Stimulated activated CD4-positive, alpha-beta T cell treated with anti-CD3 and anti-CD28 coated beads, Interleukin-12 subunit alpha, Interleukin-12 subunit beta, amount 100 ng/mL, for 4 hours (primary cell): ENCODE results near the gene LRRC26.

ENCODE experiments used
- DNase-seq: peaks from one replicate; pipeline ENCODE4 v3.0.0-alpha.2; 2020

The LRRC26 gene

DNA sequence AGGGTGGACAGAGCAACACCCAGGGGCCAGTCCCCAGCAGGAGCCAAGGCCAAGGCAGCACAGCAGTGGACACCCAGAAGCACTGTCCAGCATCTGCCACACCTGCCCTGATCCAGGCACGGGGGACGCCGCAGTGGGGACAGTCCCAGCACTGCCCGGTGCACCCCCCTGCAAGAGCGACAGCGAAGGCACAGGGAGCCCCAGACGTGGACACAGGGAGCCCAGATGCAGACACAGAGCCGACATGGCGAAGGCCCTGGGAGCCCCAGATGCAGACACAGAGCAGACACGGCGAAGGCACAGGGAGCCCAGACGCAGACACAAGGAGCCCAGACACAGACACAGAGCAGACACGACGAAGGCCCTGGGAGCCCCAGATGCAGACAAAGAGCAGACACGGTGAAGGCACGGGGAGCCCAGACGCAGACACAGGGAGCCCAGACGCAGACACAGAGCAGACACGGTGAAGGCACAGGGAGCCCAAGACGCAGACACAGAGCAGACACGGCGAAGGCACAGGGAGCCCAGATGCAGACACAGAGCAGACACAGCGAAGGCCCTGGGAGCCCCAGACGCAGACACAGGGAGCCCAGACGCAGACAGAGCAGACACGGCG is 14.2 kb upstream of the LRRC26 start:
- DNase-seq: no peak

DNA sequence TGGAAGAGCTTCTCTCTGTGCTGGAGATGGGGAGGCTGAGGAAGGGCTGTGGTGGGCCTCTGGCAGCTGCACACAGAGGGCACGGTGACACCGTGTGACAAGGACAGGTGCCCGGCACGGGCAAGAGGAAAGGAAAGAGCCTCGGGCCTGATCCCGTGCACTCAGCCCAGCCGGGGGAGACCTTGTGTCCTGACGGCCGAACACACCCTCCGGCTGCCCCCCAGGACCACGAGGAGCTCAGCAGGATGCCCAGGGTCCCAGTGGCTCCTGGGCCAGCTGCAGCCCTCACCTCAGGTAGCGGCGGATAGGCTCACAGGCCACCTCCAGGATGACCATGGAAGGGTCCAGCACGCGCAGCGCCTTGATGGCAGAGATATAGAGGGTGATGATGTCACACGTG is 13.0 kb upstream of the LRRC26 start:
- no peak for DNase-seq

DNA sequence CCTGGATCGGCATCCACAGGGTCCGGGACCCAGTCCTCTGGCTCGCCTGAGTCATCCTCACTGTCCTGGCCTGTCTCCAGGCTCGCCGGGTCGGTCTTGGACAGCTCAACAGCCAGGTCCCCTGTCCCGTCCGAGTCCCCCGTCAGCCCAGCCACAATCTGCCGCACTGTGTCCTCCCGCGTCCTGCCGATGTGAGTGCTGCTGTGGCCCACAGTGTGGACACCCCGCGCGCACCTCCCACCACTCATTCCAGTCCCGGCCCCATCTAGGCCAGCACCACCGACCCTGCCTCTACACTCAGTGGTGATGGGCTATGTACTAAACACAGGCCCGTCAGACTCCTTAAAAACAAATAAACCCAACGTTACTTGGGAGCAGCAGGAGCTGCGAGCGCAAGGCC is 11.8 kb upstream of the LRRC26 start:
- DNase-seq: no peak

DNA sequence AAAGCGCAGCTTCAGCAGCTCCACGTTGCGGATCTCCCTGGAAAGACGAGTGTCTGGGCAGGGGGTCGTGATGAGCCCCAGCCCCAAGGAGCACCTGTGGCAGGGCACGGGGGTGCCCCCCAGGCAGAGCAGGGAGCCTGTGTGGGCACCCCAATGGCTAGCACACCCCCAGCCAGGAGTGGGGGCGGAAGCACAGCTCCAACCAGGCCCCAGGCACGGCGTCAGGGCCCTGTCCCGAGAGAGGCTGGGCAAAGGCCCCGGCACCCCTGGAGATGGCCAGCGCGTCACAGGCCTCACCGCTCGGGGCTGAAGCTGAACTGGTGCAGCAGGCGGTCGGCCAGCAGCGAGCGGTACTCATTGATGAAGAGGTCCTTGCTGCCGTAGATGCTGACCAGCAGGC is 10.6 kb upstream of the LRRC26 start:
- no peak for DNase-seq

DNA sequence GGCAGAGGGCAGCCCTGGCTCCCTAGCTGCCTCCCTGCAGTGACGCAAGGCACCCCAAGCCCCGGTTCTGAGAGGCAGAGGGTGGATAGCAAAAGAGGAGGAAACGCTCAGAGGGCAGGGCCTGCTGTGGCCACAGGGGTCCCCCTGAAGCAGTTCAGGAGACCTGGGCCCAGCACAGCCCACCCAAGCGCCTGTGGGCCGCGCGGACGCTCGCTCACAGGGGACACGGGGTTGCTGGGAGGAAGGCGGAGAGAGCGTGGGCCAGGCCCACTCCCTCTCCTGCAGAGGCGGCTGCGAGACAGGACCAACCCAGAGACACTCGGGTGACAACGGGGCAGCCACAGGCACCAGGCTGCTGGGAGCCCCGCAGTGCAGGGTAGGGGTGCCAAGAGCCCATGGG is 9.9 kb upstream of the LRRC26 start:
- DNase-seq: no peak

DNA sequence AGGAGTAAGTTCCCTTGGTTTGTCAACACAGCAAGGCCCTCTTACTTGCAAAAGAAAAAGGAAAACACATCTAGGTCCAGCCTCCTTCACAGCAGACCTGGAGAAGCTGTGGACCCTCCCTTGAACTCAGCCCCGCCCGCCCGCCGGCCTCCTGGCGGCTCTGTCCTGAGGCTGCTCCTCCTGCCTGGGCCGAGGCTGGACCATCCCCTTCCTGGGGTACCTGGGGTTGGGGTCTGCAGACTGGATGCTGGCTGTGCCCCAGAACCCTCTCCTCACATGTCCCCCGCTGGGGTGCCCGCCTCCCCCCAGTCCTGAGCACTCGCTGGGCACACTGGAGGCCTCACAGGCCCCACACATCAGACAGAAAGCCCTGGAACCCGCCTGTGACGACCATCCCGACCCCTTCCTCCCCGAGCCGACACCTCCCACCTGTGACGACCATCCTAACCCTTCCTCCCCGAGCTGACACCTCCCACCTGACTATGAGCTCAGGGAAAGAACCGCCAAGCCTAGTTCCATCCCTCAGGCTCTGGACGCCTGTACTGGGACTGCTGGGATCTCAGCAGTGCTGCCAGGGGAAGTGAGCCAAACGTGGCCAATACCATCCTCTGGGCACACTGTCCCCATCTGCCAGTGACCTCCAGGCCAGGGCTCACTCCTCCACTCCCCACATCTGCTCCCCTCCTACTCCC is 9.2 kb upstream of the LRRC26 start:
- no peak for DNase-seq

DNA sequence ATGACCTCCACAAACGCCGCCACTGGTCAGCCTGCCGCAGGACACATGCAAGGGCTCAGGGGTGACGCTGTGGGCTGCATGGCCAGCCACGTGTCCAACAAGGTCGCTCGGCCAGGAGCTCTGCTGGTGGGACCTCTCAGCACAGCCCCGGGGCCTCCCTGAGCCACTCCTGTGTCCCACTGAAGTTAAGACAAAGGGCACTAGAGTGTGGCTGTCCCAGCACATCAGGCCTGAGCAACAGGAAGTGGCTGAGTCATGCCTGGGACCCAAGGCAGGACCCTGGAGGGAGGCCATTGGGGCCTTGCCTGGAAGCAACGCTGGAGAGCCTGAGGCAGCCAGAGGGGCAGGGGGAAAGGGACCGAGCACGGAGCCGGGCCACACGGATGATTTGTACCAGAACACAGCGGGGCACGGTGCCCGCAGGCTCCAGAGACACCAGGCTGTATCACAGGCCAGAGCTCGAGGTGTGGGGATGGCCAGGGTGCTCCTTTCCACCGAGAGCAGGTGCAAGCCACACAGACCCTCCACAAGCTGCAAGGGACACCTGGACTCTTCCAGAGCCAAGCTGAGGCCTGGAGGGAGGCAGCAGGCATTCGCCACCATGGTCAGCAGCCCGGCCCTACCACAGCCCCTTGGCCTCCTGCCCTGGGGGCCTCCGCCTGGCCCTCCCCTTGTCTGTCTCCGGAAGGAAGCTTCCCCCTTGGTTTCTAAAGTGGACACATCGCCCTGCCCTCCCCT is 8.5 kb upstream of the LRRC26 start:
- no peak for DNase-seq

DNA sequence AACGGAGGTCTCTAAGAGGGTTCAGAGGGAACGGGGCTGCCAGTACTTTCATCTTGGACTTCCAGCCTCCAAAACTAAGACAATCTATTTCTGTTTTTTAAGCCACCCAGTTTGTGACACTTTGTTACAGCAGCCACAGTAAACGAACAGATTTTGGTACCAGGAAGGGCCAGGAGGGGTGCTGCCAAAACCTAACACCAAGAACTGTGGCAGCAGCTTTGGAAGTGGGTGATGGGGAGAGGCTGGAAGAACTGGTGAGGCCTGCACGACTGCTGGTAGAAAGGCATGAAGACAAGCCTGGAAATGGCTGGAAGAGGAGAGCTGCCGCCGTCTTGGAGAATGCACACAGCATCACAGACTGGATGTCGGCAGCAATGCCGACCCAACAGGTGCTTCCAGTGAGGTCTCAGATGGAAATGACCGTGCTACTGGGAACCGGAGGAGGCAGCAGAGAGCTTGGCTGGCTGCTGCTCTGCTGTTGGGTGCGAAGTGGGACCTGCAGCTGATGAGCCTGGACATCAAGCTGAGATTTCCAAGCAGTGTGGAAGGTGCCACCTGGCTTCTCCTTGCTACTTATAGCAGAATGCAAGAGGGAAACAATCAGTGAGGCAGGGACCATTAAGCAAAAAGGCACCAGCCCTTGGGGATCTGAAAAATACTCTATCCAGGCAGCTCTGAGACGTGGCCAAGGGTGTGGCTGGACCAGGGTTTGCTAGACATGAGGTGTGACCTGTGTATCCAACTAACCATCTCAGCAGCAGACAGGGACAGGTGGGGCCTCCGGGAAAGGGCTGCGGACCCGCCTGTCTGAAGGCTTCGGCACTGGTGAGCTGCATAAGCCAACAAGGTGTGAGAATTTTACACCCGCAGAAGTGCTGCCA is 6.7 kb upstream of the LRRC26 start:
- no peak for DNase-seq

DNA sequence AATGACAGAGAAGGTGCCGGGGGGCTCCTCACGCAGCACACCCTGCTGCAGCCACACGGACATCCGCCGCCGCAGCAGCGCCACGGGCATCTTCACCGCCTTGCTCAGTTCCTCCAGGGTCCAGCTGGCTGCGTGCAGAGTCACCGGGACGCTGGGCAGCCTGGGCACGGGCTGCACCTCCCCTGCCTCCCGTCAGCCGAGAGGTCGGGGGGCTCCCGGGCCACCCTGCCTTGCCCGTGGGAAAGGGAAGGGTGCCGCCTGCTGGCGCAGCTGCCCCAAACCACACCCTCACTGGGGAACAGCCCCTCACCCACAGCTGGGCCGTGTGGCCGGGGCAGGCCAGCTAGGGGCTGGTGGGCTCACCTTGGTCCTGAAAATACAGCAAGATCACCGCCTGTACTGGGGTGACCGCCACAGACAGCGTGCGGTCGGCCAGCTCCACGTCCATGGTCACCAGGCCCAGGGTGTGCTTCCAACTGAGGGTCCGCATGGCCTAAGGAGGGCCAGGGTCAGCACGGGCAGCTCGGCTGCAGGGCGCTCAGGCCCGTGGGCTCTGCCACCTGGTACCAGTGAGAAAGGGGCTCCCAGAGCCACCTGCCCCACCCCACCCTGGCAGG is 5.6 kb upstream of the LRRC26 start:
- no peak for DNase-seq

DNA sequence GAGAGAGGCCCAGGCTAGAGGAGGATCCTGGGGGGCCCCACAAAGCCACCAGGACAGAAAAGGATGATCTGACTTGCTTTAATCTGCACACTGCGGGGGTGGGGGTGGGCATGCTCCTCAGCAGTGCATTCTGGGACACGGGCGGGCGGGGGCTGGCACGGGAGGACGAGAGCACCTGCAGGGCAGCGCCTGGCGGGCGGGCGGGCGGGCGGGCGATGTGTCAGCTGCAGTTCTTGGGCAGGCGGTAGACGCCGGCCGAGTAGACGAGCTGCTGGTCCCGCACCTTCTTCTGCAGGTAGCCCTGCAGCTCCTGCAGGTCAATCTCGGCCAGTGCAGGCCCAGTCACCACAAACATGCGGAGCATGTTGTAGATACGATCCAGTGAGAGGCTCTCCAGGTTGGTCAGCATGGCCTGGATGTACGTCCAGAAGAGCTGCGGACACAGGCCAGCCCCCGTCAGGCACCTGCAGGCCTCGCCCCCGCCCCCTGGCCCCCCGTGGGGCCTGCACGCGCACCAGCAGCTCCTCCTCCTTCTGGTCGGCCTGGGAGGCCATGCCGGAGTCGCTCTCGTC is 5.0 kb upstream of the LRRC26 start:
- no peak for DNase-seq

DNA sequence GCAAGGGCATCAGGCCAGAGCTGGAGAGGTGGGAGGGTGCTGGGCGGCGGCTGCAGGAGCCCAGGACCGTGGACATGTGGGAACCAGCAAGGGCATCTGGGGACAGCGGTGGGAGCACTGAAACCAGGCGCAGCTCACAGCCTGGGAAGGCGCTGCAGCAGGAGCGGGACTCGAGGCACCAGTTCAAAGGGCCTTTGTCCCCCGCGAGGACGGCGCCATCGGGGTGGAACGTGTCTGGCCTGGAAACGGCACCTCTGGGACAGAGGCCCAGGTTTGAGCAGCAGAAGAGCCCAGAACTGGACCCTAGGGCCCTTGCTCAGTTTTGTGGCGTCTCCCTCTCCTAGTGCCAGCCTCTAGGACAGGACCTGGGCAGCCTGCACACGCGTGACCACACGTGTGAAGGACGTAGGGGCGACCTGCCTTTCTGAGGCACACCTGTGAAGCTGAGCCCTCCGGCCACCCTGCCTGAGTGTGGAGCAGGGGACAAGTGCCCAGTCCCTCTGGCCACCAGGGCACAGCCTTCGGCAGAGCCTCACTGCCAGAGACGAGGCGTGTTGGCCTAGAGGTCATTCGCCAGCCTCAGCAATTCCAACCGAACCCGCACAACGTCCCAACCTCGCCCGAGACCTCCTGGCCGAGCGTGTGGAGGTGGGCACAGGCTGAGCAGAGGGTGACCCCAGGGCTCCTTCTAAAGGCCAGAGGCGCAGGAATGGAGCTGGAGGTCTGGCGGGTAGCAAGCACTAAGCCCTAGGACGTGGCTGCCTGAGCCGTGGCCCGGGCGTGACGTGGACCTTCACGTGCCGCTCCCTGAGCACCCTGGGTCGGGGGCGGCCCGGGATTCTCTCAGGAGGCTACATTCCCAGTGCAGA is 4.2 kb upstream of the LRRC26 start:
- no peak for DNase-seq

DNA sequence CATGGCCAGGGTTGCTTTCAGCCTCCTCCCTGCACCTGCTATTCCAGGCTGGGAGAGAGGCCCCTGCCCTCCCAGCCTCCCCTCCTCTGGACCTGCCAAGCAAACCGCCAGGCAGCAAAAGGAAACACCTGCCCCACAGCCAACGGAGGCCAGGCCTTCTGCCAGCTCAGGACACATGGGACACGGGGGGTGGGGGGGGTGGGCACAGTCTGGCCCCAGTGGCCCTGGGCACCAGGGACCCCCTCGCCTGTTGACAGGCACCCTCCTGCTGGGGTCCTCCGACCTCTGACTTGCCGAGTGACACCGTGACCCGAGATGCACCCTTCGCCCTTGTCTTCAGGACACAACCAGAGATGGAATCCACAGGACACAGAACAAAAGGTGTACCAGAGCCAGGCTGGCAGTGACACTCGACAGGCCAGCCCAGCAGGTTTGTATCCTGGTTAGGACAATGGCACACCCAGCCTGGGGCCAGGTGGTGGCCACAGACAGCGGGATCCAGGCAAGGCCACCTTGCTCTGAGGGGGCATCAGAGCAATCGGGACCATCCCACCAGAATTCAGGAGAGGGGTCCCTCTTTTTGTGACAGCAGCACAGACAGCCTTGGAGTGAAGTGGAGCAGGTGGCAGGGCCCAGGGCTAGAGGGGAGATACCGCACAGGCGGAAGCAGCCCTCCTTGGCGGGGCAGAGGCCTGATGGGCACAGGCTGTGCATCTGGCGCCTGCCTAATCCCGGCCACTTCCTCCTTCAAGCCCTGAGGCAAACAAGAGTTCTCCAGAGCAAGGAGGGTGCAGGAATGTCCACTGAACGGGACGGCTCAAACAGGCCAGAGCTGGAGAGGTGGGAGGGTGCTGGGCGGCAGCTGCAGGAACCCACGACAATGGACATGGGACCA is 3.3 kb upstream of the LRRC26 start:
- no peak for DNase-seq

DNA sequence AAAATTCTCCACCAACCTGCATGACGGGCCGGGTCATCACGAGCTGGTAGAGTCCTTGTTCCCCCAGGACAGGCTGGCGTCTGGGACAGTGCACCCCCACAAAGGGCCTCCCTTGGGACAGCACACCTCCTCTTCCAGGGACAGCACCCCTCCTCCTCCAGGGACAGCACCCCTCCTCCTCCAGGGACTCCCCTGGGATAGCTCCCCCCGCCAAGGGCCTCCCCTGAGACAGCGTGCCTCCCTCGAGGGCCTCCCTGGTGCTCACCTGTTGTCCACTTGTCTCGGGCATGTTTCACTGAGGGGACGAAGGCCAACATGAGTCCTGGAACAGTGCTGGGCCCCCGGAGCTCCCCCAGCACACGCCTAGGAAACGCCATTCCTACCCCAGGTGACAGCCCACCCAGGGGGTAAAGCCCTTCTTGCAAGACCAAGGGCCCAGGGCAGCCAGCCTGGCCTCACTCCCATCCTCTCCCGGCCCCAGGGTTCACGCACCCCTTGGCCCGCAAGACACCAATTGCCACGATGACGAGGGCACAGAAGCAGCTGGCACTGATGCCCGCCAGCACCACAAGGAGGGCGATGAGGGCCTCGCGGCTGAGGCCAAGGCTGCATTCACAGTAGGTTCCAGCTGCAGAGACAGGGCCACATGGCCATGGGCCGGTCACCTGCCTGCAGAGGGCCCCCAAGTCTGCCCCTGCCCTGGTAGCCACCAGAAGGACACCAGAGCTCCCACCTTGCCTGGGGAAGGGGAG is 1.5 kb upstream of the LRRC26 start:
- no peak for DNase-seq

DNA sequence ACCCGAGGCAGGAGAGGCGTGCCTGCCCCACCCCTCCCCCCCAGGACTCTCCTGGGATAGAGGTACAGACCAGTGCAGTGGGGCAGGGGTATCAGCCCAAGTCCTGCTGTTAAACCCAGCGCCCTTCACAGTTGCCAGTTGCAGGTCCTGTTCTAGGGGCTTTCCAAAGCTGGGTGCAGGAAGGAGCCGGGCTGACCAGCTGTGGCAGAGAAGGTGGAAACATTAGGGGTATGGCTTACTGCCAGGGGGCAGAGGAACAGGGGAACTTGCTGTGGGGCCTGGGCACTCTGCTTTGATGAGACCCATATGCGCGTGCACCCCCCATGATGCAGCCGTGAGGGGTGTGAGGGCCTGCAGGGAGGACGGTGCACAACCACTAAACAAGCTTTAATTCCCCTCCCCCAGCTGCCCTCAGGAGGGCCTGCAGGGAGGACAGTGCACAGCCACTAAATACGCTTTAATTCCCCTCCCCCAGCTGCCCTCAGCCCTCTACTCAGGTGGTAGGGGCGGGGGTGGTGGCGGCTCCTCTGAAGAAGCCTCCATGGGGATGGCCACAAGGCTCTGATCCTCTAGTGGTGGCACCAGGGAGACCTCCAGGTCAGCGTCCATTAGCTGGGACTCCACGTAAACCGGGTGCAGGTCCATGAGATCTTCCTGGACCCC is 766 bp upstream of the LRRC26 start:
- no peak for DNase-seq

DNA sequence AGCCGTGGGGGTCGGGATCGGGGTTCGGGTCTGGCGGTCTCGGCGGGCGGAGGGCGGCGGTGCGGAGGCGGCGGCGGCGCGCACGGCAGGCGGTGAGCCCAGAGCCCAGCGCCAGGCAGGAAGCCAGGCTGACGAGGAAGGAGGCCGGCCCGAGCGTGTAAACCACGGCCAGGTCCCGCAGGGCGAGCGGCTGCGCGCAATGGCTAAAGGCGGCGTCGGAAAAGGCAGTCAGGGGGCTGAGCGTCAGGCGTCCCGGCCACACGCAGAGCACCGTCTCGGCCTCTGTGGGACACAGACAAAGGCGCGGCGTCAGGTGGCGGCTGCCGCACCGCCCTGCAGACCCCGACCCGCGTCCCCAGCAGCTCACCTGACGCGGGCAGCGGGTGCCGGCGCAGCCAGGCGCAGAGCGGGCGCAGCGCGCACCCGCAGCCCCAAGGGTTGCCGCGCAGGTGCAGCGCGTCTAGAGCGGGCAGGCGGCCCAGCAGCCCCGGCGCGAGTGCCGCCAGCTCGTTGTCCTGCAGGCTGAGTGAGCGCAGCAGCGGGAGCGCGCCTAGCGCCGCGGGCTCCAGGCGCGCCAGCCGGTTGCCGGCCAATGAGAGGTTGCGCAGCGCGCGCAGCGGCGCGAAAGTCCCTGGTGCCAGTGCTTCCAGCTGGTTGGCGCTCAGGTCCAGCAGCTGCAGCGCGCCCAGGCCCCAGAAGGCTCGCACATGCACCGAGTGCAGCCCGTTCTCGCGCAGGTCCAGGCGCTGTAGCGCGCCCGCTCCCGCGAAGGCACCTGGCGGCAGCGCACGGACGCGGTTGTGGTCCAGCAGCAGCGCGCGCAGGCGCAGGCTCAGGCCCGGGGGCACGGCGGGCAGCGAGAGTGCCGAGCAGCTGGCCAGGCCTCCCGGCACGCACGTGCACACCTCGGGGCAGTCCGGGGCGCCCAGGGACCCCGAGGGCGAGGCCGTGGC is 671 bp downstream of the LRRC26 start:
- DNase-seq: no peak

DNA sequence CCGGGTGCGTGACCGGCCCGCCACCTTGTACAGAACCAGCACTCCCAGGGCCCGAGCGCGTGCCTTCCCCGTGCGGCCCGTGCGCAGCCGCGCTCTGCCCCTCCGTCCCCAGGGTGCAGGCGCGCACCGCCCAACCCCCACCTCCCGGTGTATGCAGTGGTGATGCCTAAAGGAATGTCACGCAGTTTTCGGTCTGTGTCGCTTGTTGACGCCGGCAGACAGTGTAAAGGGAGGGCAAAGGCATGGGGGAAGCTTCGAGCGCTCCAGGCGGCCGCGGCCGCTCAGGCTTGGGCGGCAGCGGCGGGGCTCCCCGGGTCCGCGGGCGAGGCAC is 1.3 kb downstream of the LRRC26 start:
- DNase-seq: no peak

DNA sequence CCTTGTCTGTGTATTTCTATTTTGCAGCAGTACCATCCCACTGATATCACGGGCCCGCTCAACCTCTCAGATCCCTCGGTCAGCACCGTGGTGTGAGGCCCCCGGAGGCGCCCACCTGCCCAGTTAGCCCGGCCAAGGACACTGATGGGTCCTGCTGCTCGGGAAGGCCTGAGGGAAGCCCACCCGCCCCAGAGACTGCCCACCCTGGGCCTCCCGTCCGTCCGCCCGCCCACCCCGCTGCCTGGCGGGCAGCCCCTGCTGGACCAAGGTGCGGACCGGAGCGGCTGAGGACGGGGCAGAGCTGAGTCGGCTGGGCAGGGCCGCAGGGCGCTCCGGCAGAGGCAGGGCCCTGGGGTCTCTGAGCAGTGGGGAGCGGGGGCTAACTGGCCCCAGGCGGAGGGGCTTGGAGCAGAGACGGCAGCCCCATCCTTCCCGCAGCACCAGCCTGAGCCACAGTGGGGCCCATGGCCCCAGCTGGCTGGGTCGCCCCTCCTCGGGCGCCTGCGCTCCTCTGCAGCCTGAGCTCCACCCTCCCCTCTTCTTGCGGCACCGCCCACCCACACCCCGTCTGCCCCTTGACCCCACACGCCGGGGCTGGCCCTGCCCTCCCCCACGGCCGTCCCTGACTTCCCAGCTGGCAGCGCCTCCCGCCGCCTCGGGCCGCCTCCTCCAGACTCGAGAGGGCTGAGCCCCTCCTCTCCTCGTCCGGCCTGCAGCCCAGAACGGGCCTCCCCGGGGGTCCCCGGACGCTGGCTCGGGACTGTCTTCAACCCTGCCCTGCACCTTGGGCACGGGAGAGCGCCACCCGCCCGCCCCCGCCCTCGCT is 1.9 kb downstream of the LRRC26 start:
- no peak for DNase-seq
